BLaER1 treated with 17β-estradiol and CSF1 and Interleukin-3, amounts not matched to agents 10 nM and 100 nM (cell line): Measurements from ENCODE around the gene ZBTB8B.
A peak's percentile ranks its signal among the peaks of the same experiment; 100 is the strongest.
"Not testable (repeated sequence)": the region's sequence is repeated elsewhere in the genome, so short reads cannot be mapped to it uniquely, and the experiment has no call there.

Source experiments
- H3K27ac ChIP-seq, 11 experiments: shearing (Covaris generic); formaldehyde crosslinking; 2 replicates each; pipeline ENCODE4 v1.8.1; 2022
- H3K27me3 ChIP-seq, 11 experiments: shearing (Covaris generic); formaldehyde crosslinking; 2 replicates each; pipeline ENCODE4 v1.8.1; 2022
- H3K36me3 ChIP-seq, 11 experiments: shearing (Covaris generic); formaldehyde crosslinking; 2 replicates each; pipeline ENCODE4 v1.8.1; 2022
- H3K4me1 ChIP-seq, 10 experiments: shearing (Covaris generic); formaldehyde crosslinking; 2 replicates each; pipeline ENCODE4 v1.8.1; 2022
- H3K4me2 ChIP-seq, 11 experiments: shearing (Covaris generic); formaldehyde crosslinking; 2 replicates each; pipeline ENCODE4 v1.8.1; 2022
- H3K4me3 ChIP-seq, 10 experiments: shearing (Covaris generic); formaldehyde crosslinking; 2 replicates each; pipeline ENCODE4 v1.8.1; 2022
- H3K9ac ChIP-seq, 11 experiments: shearing (Covaris generic); formaldehyde crosslinking; 2 replicates each; pipeline ENCODE4 v1.8.1; 2022
- H3K9me3 ChIP-seq, 11 experiments: shearing (Covaris generic); formaldehyde crosslinking; replicated peaks in 1 of 11; 2 replicates each; pipeline ENCODE4 v1.8.1; 2022
- H4K20me1 ChIP-seq, 11 experiments: shearing (Covaris generic); formaldehyde crosslinking; 2 replicates each; pipeline ENCODE4 v1.8.1; 2022
- Cebpa-rat ChIP-seq, 11 experiments: shearing (Covaris generic); IDR thresholded peaks; 2 replicates each; pipeline ENCODE4 v1.8.1; 2022

The ZBTB8B gene

GRCh38 chr1:32480761-32481160 lies 15.9 kb downstream of the ZBTB8B start:
- TF ChIP-seq Cebpa-rat (IDR thresholded peaks at IDR 0.05) = no peak
- H3K4me1 ChIP-seq = no peaks in the 10 kb centered on the region
- H3K9me3 ChIP-seq = peaks cover 0 to 18% (median 6%) of the 10 kb centered on the region in 11 experiments; a peak in 8 of 22 replicates
- H3K9ac ChIP-seq = no peak overlapping the region
- H3K4me2 ChIP-seq = no peak overlapping the region
- no peak overlapping the region for H3K4me3 ChIP-seq
- no peak overlapping the region for H3K27ac ChIP-seq
- no peaks in the 10 kb centered on the region for H3K27me3 ChIP-seq
- H4K20me1 ChIP-seq = no peaks in the 10 kb centered on the region
- no peaks in the 10 kb centered on the region for H3K36me3 ChIP-seq

DNA sequence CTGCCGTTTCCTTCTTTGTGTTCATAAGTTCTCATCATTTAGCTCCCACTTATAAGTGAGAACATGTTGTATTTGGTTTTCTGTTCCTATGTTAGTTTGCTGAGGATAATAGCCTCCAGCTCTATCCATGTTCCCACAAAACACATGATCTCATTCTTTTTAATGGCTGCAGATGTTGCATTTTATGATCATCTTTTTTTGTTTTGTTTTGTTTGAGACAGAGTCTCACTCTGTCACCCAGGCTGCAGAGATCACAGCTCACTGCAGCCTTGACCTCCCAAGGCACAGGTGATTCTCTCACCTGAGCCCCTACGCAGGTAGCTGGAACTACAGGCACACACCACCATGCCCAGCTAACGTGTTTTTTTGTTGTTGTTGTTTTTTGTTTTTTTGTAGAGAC lies 16.9 kb downstream of the ZBTB8B start:
- H3K27me3 ChIP-seq, H4K20me1 ChIP-seq, H3K4me1 ChIP-seq, H3K27ac ChIP-seq, H3K4me2 ChIP-seq, H3K36me3 ChIP-seq, H3K9ac ChIP-seq, H3K4me3 ChIP-seq: not testable (repeated sequence)
- H3K9me3 ChIP-seq = peaks cover 0 to 18% (median 6%) of the 10 kb centered on the region in 11 experiments; a peak in 8 of 22 replicates

- Histone ChIP-seq H3K4me2 (no peak overlapping the region), H3K27ac (no peak overlapping the region), H3K27me3 (no peaks in the 10 kb centered on the region), H3K36me3 (no peaks in the 10 kb centered on the region), H3K9ac (no peak overlapping the region), H3K9me3 (peaks cover 0 to 18% (median 6%) of the 10 kb centered on the region in 11 experiments; a peak in 8 of 22 replicates), H3K4me1 (peaks cover 0 to 29% (median 19%) of the 10 kb centered on the region in 10 experiments; a peak in 16 of 20 replicates), H4K20me1 (no peaks in the 10 kb centered on the region), H3K4me3 (no peak overlapping the region)
- no peak for TF ChIP-seq Cebpa-rat (IDR thresholded peaks at IDR 0.05)
Observed at GRCh38 chr1:32485554-32486255, 20.8 kb downstream of the ZBTB8B start.

- no peak overlapping the region for H3K27ac ChIP-seq
- no peak overlapping the region for H3K4me3 ChIP-seq
- no peak overlapping the region for H3K4me2 ChIP-seq
Observed at GRCh38 chr1:32486463-32487113, 21.7 kb downstream of the ZBTB8B start.

GRCh38 chr1:32487182-32487581 lies 22.3 kb downstream of the ZBTB8B start:
- H3K36me3 ChIP-seq = no peaks in the 10 kb centered on the region
- peaks cover 0 to 18% (median 6%) of the 10 kb centered on the region in 11 experiments; a peak in 8 of 22 replicates for H3K9me3 ChIP-seq
- no peaks in the 10 kb centered on the region for H3K27me3 ChIP-seq
- H3K4me2 ChIP-seq = no peak overlapping the region
- no peak for TF ChIP-seq Cebpa-rat (IDR thresholded peaks at IDR 0.05)
- no peak overlapping the region for H3K4me3 ChIP-seq
- peaks cover 0 to 41% (median 27%) of the 10 kb centered on the region in 10 experiments; a peak in 16 of 20 replicates for H3K4me1 ChIP-seq
- no peaks in the 10 kb centered on the region for H4K20me1 ChIP-seq
- H3K9ac ChIP-seq = no peak overlapping the region
- H3K27ac ChIP-seq = no peak overlapping the region

More at GRCh38 chr1:32486463-32487113, 21.7 kb downstream of the ZBTB8B start:
- no peak overlapping the region for H3K9ac ChIP-seq
- H4K20me1 ChIP-seq = no peaks in the 10 kb centered on the region
- H3K27me3 ChIP-seq = no peaks in the 10 kb centered on the region
- TF ChIP-seq Cebpa-rat (IDR thresholded peaks at IDR 0.05) = no peak
- peaks cover 0 to 18% (median 6%) of the 10 kb centered on the region in 11 experiments; a peak in 8 of 22 replicates for H3K9me3 ChIP-seq
- peaks cover 0 to 38% (median 27%) of the 10 kb centered on the region in 10 experiments; a peak in 16 of 20 replicates for H3K4me1 ChIP-seq
- no peaks in the 10 kb centered on the region for H3K36me3 ChIP-seq

DNA sequence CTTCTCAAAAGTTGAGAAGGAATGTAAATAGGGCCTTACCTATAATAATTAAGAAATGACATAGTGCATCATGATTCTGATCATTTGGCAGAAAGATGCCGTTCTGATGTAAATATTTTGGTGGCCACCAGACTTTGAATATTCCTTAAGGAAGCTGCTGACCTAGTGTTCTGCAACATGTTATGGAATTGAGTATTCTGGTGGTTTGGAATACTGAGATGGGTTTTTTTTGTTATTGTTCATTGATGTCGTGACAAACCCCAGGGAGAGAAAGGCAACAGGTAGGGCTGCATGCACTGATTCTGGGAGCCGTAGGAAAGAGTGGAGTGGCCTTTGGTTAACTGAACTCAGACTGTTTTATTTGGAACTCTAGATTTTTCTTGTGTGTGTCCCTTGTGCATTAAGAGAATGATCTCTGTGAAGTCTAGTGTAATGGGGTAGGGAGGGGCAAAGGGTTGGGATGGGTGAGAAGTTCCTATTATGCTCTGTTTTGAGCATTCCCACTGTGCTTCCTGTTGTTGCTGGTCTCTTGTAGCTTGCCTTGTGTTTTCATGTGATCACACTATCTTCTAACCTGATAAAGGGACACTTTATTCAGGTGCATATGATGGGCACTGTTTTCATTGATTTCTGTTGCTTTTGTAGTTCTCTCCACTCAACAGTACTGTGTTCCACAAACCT lies 25.0 kb downstream of the ZBTB8B start:
- TF ChIP-seq Cebpa-rat (IDR thresholded peaks at IDR 0.05) = no peak
- H4K20me1 ChIP-seq = no peaks in the 10 kb centered on the region

DNA sequence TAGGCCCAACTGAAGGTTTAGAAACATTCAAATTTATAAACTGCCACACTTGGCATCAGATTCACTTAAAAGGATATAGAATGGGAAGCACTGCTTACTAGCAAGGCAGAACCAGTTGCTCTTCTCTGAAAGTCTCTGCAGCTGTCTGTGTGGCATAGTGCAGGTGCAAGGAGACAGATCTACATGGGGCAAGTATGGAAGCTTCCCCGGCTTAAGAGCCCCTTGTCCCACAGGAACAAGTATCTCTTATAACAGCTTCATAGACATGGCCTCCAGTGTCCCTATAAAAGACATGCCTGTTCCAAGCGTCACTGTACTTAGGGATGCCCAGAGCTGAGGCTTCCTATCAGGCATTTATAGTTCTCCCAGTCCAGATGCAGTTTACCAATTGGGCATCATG lies 26.5 kb downstream of the ZBTB8B start:
- Histone ChIP-seq H3K27me3 (no peaks in the 10 kb centered on the region), H4K20me1 (no peaks in the 10 kb centered on the region), H3K36me3 (no peaks in the 10 kb centered on the region), H3K9ac (no peak overlapping the region), H3K27ac (no peak overlapping the region), H3K9me3 (no peaks in the 10 kb centered on the region), H3K4me1 (peaks cover 0 to 51% (median 27%) of the 10 kb centered on the region in 10 experiments; a peak in 16 of 20 replicates), H3K4me2 (peak overlapping the region in 6 of 11 experiments; percentile 0 to 76 (median 44); a peak in 9 of 22 replicates), H3K4me3 (no peak overlapping the region)
- TF ChIP-seq Cebpa-rat (IDR thresholded peaks at IDR 0.05) = no peak

More for the DNA sequence above, 25.0 kb downstream of the ZBTB8B start:
- Histone ChIP-seq H3K4me1 (peaks cover 0 to 50% (median 27%) of the 10 kb centered on the region in 10 experiments; a peak in 16 of 20 replicates), H3K36me3 (no peaks in the 10 kb centered on the region), H3K27ac (no peak overlapping the region), H3K27me3 (no peaks in the 10 kb centered on the region), H3K9ac (no peak overlapping the region), H3K9me3 (peaks cover 0 to 6% (median 2%) of the 10 kb centered on the region in 11 experiments; a peak in 7 of 22 replicates), H3K4me3 (peak overlapping the region in 1 of 10 experiments; percentile 13; a peak in 1 of 20 replicates), H3K4me2 (peak overlapping the region in 9 of 11 experiments; percentile 39 to 84 (median 64); a peak in 17 of 22 replicates)

DNA sequence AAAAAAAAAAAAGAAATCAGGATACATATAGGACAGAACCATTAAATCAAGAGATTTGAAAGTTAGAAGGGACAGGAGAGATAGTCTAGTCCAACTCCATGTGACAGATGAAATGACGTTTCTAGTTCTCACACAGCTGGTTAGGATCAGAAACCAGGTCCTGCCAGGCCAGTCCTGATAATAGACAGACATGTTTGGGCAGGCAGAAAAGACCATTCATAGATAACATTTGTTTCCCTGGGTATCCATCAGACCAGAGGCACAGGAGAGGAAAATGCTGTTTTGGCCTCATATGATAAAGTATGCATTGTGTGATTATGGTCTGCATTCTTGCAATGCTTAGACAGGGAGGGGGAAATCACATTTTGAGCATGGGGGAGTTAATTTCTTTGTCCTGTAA lies 29.3 kb downstream of the ZBTB8B start:
- Histone ChIP-seq H3K4me3 (no peak overlapping the region), H3K27ac (no peak overlapping the region), H3K9ac (no peak overlapping the region), H3K9me3 (no peaks in the 10 kb centered on the region), H3K4me1 (peaks cover 0 to 42% (median 21%) of the 10 kb centered on the region in 10 experiments; a peak in 16 of 20 replicates), H3K4me2 (no peak overlapping the region), H3K36me3 (no peaks in the 10 kb centered on the region), H3K27me3 (no peaks in the 10 kb centered on the region), H4K20me1 (no peaks in the 10 kb centered on the region)
- no peak for TF ChIP-seq Cebpa-rat (IDR thresholded peaks at IDR 0.05)
